GM18907 (cell line): Measurements from ENCODE around the gene RAB13.

Experiments used
- ATAC-seq: cut with Tn5 transposase; IDR thresholded peaks from one replicate; pipeline ENCODE4 v1.9.1; 2021; ENCODE audit warnings: mild to moderate bottlenecking, moderate library complexity; ENCODE audit not compliant: unreplicated experiment

Gene RAB13

GRCh38 chr1:153957744-153958110, 28.4 kb downstream of the RAB13 start:
- ATAC-seq, result peak; percentile 12

- ATAC-seq, result no peak
These were observed 29.0 kb downstream of the RAB13 start for GRCh38 chr1:153956997-153957715.

- no peak for ATAC-seq
These were observed 31.3 kb downstream of the RAB13 start for GRCh38 chr1:153954826-153955225.

GRCh38 chr1:153953859-153954365, 32.2 kb downstream of the RAB13 start:
- no peak for ATAC-seq

- ATAC-seq, result no peak
These were observed 34.3 kb downstream of the RAB13 start for GRCh38 chr1:153951801-153952200.

- ATAC-seq, result no peak
These were observed 35.0 kb downstream of the RAB13 start for GRCh38 chr1:153951183-153951582.

GRCh38 chr1:153946622-153947241, 39.4 kb downstream of the RAB13 start, which contains the start of gene DENND4B:
Gene DENND4B, minus strand, starts transcription at chr1:153946718. Its CDS starts 2,344 bp downstream, at chr1:153944374.
- ATAC-seq, result peak; percentile 59

GRCh38 chr1:153945795-153946621, 40.1 kb downstream of the RAB13 start:
- peak; percentile 70 for ATAC-seq

GRCh38 chr1:153945131-153945794, 40.9 kb downstream of the RAB13 start:
- ATAC-seq, result peak; percentile 27

- ATAC-seq, result no peak
These were observed 41.4 kb downstream of the RAB13 start for GRCh38 chr1:153944827-153945117.

GRCh38 chr1:153944005-153944826, 41.9 kb downstream of the RAB13 start:
- no peak for ATAC-seq

GRCh38 chr1:153942766-153943549, 43.2 kb downstream of the RAB13 start:
- ATAC-seq, result no peak

GRCh38 chr1:153941826-153942725, 44.1 kb downstream of the RAB13 start:
- no peak for ATAC-seq

- ATAC-seq, result no peak
These were observed 45.4 kb downstream of the RAB13 start for GRCh38 chr1:153940756-153941155.

- ATAC-seq, result no peak
These were observed 46.7 kb downstream of the RAB13 start for GRCh38 chr1:153939476-153939875.

GRCh38 chr1:153938996-153939395, 47.1 kb downstream of the RAB13 start:
- ATAC-seq, result no peak

GRCh38 chr1:153937331-153937730, 48.8 kb downstream of the RAB13 start:
- no peak for ATAC-seq

- no peak for ATAC-seq
These were observed 49.9 kb downstream of the RAB13 start for GRCh38 chr1:153936011-153936802.
